Medulla oblongata (tissue), 1 donor: ENCODE data around the gene ELP2.
"Not testable (repeated sequence)": the region's sequence is repeated elsewhere in the genome, so short reads cannot be mapped to it uniquely, and the experiment has no call there.

Source experiments
- DNase-seq: peaks from one replicate; pipeline ENCODE4 v3.0.0-alpha.2; 2015; ENCODE audit errors: extremely low spot score

ELP2 gene

GRCh38 chr18:36129300-36130038, at the start of gene ELP2, which contains the start of gene SLC39A6:
ELP2 (plus strand) TSS chr18:36129899; CDS start chr18:36129934, 35 bp downstream.
SLC39A6 (minus strand) TSS chr18:36129340; CDS start chr18:36127007, 2,333 bp downstream.
- peak; percentile 98 for DNase-seq

- DNase-seq: not testable (repeated sequence)
These were observed 48.6 kb upstream of the ELP2 start for GRCh38 chr18:36081118-36081517.

- no peak for DNase-seq
These were observed 46.0 kb upstream of the ELP2 start for GRCh38 chr18:36083729-36084128.

GRCh38 chr18:36085195-36085594, 44.5 kb upstream of the ELP2 start:
- no peak for DNase-seq

- no peak for DNase-seq
These were observed 43.5 kb upstream of the ELP2 start for GRCh38 chr18:36086186-36086585.

GRCh38 chr18:36088256-36088655, 41.4 kb upstream of the ELP2 start:
- DNase-seq: no peak

GRCh38 chr18:36089001-36089400, 40.7 kb upstream of the ELP2 start:
- DNase-seq: no peak

- DNase-seq: not testable (repeated sequence)
These were observed 37.6 kb upstream of the ELP2 start for GRCh38 chr18:36092116-36092515.

- no peak for DNase-seq
These were observed 35.3 kb upstream of the ELP2 start for GRCh38 chr18:36094431-36094830.

GRCh38 chr18:36095936-36096519, 33.7 kb upstream of the ELP2 start:
- DNase-seq: peak; percentile 60

GRCh38 chr18:36096955-36097354, 32.7 kb upstream of the ELP2 start:
- no peak for DNase-seq

GRCh38 chr18:36099311-36099710, 30.4 kb upstream of the ELP2 start:
- no peak for DNase-seq

GRCh38 chr18:36101943-36102342, 27.8 kb upstream of the ELP2 start:
- DNase-seq: no peak

- DNase-seq: no peak
These were observed 24.9 kb upstream of the ELP2 start for GRCh38 chr18:36104749-36105148.

GRCh38 chr18:36107477-36107876, 22.2 kb upstream of the ELP2 start:
- DNase-seq: no peak

GRCh38 chr18:36108196-36108595, 21.5 kb upstream of the ELP2 start:
- DNase-seq: no peak

- no peak for DNase-seq
These were observed 21.1 kb upstream of the ELP2 start for GRCh38 chr18:36108601-36109000.

- no peak for DNase-seq
These were observed 20.0 kb upstream of the ELP2 start for GRCh38 chr18:36109737-36110136.

- DNase-seq: no peak
These were observed 17.4 kb upstream of the ELP2 start for GRCh38 chr18:36112302-36112701.

- DNase-seq: no peak
These were observed 15.4 kb upstream of the ELP2 start for GRCh38 chr18:36114251-36114650.

- DNase-seq: no peak
These were observed 15.0 kb upstream of the ELP2 start for GRCh38 chr18:36114738-36115137.

- DNase-seq: not testable (repeated sequence)
These were observed 12.9 kb upstream of the ELP2 start for GRCh38 chr18:36116771-36117170.

- no peak for DNase-seq
These were observed 9.4 kb upstream of the ELP2 start for GRCh38 chr18:36120297-36120696.
